H1 (cell line): ENCODE results near the gene SCN4A. TPM values are rescaled to one million over a fixed set of nuclear protein-coding genes. Genes with fewer than 3 reads are reported as not detected.

Source experiments
- CTCF ChIA-PET: fragments of 300-600 bp; sonication (Branson Sonifier 250); formaldehyde crosslinking; loops from one replicate; lab custom pipeline; 2021; ENCODE audit not compliant: partially characterized antibody; lab: Charles Lee
- POLR2A ChIA-PET: fragments of 300-600 bp; sonication (Branson Sonifier 250); formaldehyde crosslinking; loops from one replicate; lab custom pipeline; 2021; ENCODE audit warnings: inconsistent platforms; ENCODE audit not compliant: partially characterized antibody; lab: Charles Lee
- DNase-seq, 2 experiments: peaks; one replicate each; pipeline versions ENCODE4 v3.0.0 to v3.0.0-alpha.2; 2010 to 2022; ENCODE audit warnings: low spot score in 2 of 2, low read depth in 1 of 2, mixed read lengths in 1 of 2
- FAIRE-seq: peaks from 2 replicates; lab custom pipeline; 2011; peaks lifted over from hg19 to GRCh38; lab: Jason Lieb, UNC
- H2AFZ ChIP-seq: 2 replicates; pipeline ENCODE4 v1.8.1; 2012; ENCODE audit warnings: low read length, inconsistent platforms
- H2AK5ac ChIP-seq: 2 replicates; pipeline ENCODE4 v1.6.1; 2013; ENCODE audit warnings: low read depth, low read length
- H2BK120ac ChIP-seq: replicated peaks from 2 replicates; pipeline ENCODE3; 2013; ENCODE audit warnings: low read depth, low read length, inconsistent platforms
- H2BK12ac ChIP-seq: 2 replicates; pipeline ENCODE4 v1.6.1; 2013; ENCODE audit warnings: low read depth, low read length
- H2BK15ac ChIP-seq: 2 replicates; pipeline ENCODE4 v1.6.1; 2013; ENCODE audit warnings: low read length
- H2BK20ac ChIP-seq: 2 replicates; pipeline ENCODE4 v1.6.1; 2013; ENCODE audit warnings: low read length
- H2BK5ac ChIP-seq: 2 replicates; pipeline ENCODE4 v1.6.1; 2013; ENCODE audit warnings: low read depth, low read length
- H3K14ac ChIP-seq: 2 replicates; pipeline ENCODE4 v1.6.1; 2013; ENCODE audit warnings: inconsistent platforms; ENCODE audit not compliant: insufficient read length
- H3K18ac ChIP-seq: 2 replicates; pipeline ENCODE4 v1.6.1; 2013; ENCODE audit warnings: low read length; ENCODE audit errors: extremely low read depth
- H3K23ac ChIP-seq: 2 replicates; pipeline ENCODE4 v1.6.1; 2013; ENCODE audit warnings: inconsistent platforms; ENCODE audit not compliant: insufficient read length
- H3K23me2 ChIP-seq: 2 replicates; pipeline ENCODE4 v1.6.1; 2013; ENCODE audit warnings: low read depth, low read length
- H3K27ac ChIP-seq: 2 replicates; pipeline ENCODE4 v1.6.1; 2011; ENCODE audit warnings: low read depth, low read length, inconsistent platforms
- H3K27me3 ChIP-seq, 4 experiments: replicated peaks in 1 of 4; 1 replicate in 1 of 4; 2 replicates in 3 of 4; pipeline versions ENCODE4 v1.6.1 to v1.8.1; 2011 to 2013; ENCODE audit warnings: low read length in 3 of 4, mild to moderate bottlenecking in 3 of 4, inconsistent platforms in 2 of 4, mixed read lengths in 2 of 4, moderate library complexity in 1 of 4; ENCODE audit not compliant: control insufficient read depth in 3 of 4, insufficient read depth in 3 of 4; ENCODE audit errors: extremely low read depth in 1 of 4
- H3K36me3 ChIP-seq, 4 experiments: 2 replicates each; pipeline versions ENCODE4 v1.6.1 to v1.8.1; 2011 to 2013; ENCODE audit warnings: mild to moderate bottlenecking in 4 of 4, low read length in 3 of 4, moderate library complexity in 2 of 4, control low read depth in 1 of 4, inconsistent platforms in 1 of 4; ENCODE audit not compliant: insufficient read depth in 4 of 4, control insufficient read depth in 2 of 4
- H3K4ac ChIP-seq: replicated peaks from 2 replicates; pipeline ENCODE3; 2013; ENCODE audit warnings: low read length, low read depth, mixed read lengths, inconsistent platforms; ENCODE audit not compliant: insufficient read length
- H3K4me1 ChIP-seq, 4 experiments: replicated peaks in 1 of 4; 1 replicate in 1 of 4; 2 replicates in 3 of 4; pipeline versions ENCODE4 v1.6.1 to v1.8.1; 2011 to 2013; ENCODE audit warnings: low read length in 3 of 4, inconsistent platforms in 2 of 4, mixed read lengths in 1 of 4; ENCODE audit not compliant: insufficient read depth in 4 of 4, control insufficient read depth in 3 of 4
- H3K4me2 ChIP-seq, 2 experiments: 2 replicates each; pipeline versions ENCODE4 v1.6.1 to v1.8.1; 2011 to 2013; ENCODE audit warnings: low read depth in 2 of 2, low read length in 2 of 2, control low read depth in 1 of 2, inconsistent platforms in 1 of 2, mild to moderate bottlenecking in 1 of 2; ENCODE audit not compliant: insufficient read depth in 1 of 2
- H3K4me3 ChIP-seq, 4 experiments: fragments of 200-600, 300-600 bp in 1 of 4; sonication (generic), shearing (Covaris generic), sonication (Bioruptor Twin) in 1 of 4; 2 replicates each; pipeline versions ENCODE4 v1.5.1 to v1.8.1; 2011 to 2016; ENCODE audit warnings: low read length in 4 of 4, low read depth in 3 of 4, control low read depth in 2 of 4, inconsistent platforms in 2 of 4, mild to moderate bottlenecking in 2 of 4, mixed read lengths in 1 of 4, moderate library complexity in 1 of 4; ENCODE audit not compliant: insufficient read depth in 2 of 4; ENCODE audit errors: extremely low read depth in 1 of 4
- H3K56ac ChIP-seq: replicated peaks from 2 replicates; pipeline ENCODE3; 2013; ENCODE audit warnings: low read depth, mild to moderate bottlenecking, mixed read lengths, low read length, inconsistent platforms; ENCODE audit not compliant: insufficient read length
- H3K79me1 ChIP-seq: 2 replicates; pipeline ENCODE4 v1.6.1; 2013; ENCODE audit warnings: low read depth, low read length, control low read depth
- H3K79me2 ChIP-seq, 2 experiments: 2 replicates each; pipeline versions ENCODE4 v1.6.1 to v1.8.1; 2012 to 2013; ENCODE audit warnings: low read length in 2 of 2, mild to moderate bottlenecking in 2 of 2, inconsistent platforms in 1 of 2; ENCODE audit not compliant: insufficient read depth in 2 of 2, control insufficient read depth in 1 of 2
- H3K9ac ChIP-seq, 4 experiments: replicated peaks in 1 of 4; 1 replicate in 1 of 4; 2 replicates in 3 of 4; pipeline versions ENCODE4 v1.6.1 to v1.8.1; 2011 to 2013; ENCODE audit warnings: low read depth in 3 of 4, low read length in 3 of 4, control low read depth in 2 of 4, mild to moderate bottlenecking in 2 of 4, moderate library complexity in 2 of 4, inconsistent platforms in 1 of 4; ENCODE audit errors: extremely low read depth in 1 of 4
- H3K9me3 ChIP-seq, 2 experiments: 2 replicates each; pipeline versions ENCODE4 v1.6.1 to v1.8.1; 2012 to 2013; ENCODE audit warnings: mild to moderate bottlenecking in 2 of 2, moderate library complexity in 2 of 2, control low read depth in 1 of 2, inconsistent platforms in 1 of 2, low read depth in 1 of 2, low read length in 1 of 2, mixed read lengths in 1 of 2; ENCODE audit not compliant: insufficient read depth in 2 of 2
- H4K20me1 ChIP-seq, 2 experiments: replicated peaks in 1 of 2; 2 replicates each; pipeline versions ENCODE3 to v1.8.1; 2011 to 2013; ENCODE audit warnings: inconsistent platforms in 2 of 2, low read length in 2 of 2, mild to moderate bottlenecking in 1 of 2; ENCODE audit not compliant: insufficient read depth in 2 of 2, control insufficient read depth in 1 of 2
- H4K5ac ChIP-seq: 2 replicates; pipeline ENCODE4 v1.6.1; 2013; ENCODE audit warnings: low read length, low read depth, mixed read lengths, inconsistent platforms; ENCODE audit not compliant: insufficient read length
- H4K8ac ChIP-seq: 2 replicates; pipeline ENCODE4 v1.8.0; 2013; ENCODE audit warnings: mild to moderate bottlenecking, moderate library complexity, low read length, inconsistent platforms; ENCODE audit not compliant: insufficient read depth; ENCODE audit errors: extremely low read depth
- H4K91ac ChIP-seq: replicated peaks from 2 replicates; pipeline ENCODE3; 2013; ENCODE audit warnings: low read length, mixed read lengths, inconsistent platforms; ENCODE audit not compliant: insufficient read length
- BCL11A ChIP-seq, 2 experiments: IDR thresholded peaks; one replicate each; pipeline ENCODE4 v1.6.1; 2011; ENCODE audit warnings: low read depth in 2 of 2, low read length in 2 of 2, mild to moderate bottlenecking in 2 of 2
- GABPA ChIP-seq: IDR thresholded peaks from 2 replicates; pipeline ENCODE4 v1.6.1; 2011; ENCODE audit warnings: mild to moderate bottlenecking, low read length, moderate library complexity, borderline replicate concordance; ENCODE audit not compliant: insufficient read depth
- GTF2F1 ChIP-seq: IDR thresholded peaks from 2 replicates; pipeline ENCODE4 v1.6.1; 2012; ENCODE audit warnings: low read depth, low read length, improper control_type of control experiment, borderline replicate concordance
- POLR2AphosphoS5 ChIP-seq: IDR thresholded peaks from 2 replicates; pipeline ENCODE4 v1.6.1; 2011; ENCODE audit warnings: low read depth, low read length
- RAD21 ChIP-seq, 2 experiments: IDR thresholded peaks in 1 of 2; conservative IDR thresholded peaks in 1 of 2; 2 replicates each; pipeline ENCODE4 v1.6.1; 2011; ENCODE audit warnings: low read depth in 2 of 2, low read length in 2 of 2, improper control_type of control experiment in 1 of 2, inconsistent platforms in 1 of 2, mild to moderate bottlenecking in 1 of 2, moderate library complexity in 1 of 2
- RNF2 ChIP-seq: fragments of 200-900, 300-1000 bp; sonication (generic); IDR thresholded peaks from 2 replicates; pipeline ENCODE4 v1.7.1; 2016; ENCODE audit warnings: borderline replicate concordance, low read depth, mild to moderate bottlenecking, antibody characterized with exemption, low read length; ENCODE audit not compliant: poor library complexity, severe bottlenecking; ENCODE audit errors: missing control alignments
- RXRA ChIP-seq: IDR thresholded peaks from 2 replicates; pipeline ENCODE4 v1.6.1; 2011; ENCODE audit warnings: low read depth, mild to moderate bottlenecking, low read length, moderate library complexity; ENCODE audit not compliant: insufficient read depth
- SIN3A ChIP-seq, 2 experiments: IDR thresholded peaks in 1 of 2; conservative IDR thresholded peaks in 1 of 2; 2 replicates each; pipeline ENCODE4 v1.6.1; 2011 to 2012; ENCODE audit warnings: low read length in 2 of 2, improper control_type of control experiment in 1 of 2, low read depth in 1 of 2, mild to moderate bottlenecking in 1 of 2
- SUZ12 ChIP-seq: fragments of 200-600 bp; sonication (generic); IDR thresholded peaks from 2 replicates; pipeline ENCODE4 v1.6.1; 2012; ENCODE audit warnings: mild to moderate bottlenecking, inconsistent platforms, low read length, moderate library complexity, mixed read lengths
- TCF12 ChIP-seq: IDR thresholded peaks from 2 replicates; pipeline ENCODE4 v1.6.1; 2011; ENCODE audit warnings: low read depth, mild to moderate bottlenecking, low read length
- TEAD4 ChIP-seq: IDR thresholded peaks from 2 replicates; pipeline ENCODE4 v1.6.1; 2012; ENCODE audit warnings: low read depth, low read length, inconsistent platforms, mixed read lengths
- ZNF274 ChIP-seq: IDR thresholded peaks from 2 replicates; pipeline ENCODE4 v1.7.0; 2012; ENCODE audit warnings: low read length, borderline replicate concordance; ENCODE audit errors: extremely low read depth
- WGBS, 2 experiments: shearing (Covaris generic) in 1 of 2; methylation state at CpG; one replicate each; pipeline versions ENCODE4 v1.1.6 to v1.1.7; 2013 to 2015; ENCODE audit warnings: low lambda C conversion rate in 2 of 2, mixed read lengths in 2 of 2, inconsistent platforms in 1 of 2, low coverage in 1 of 2, missing lambda C conversion rate in 1 of 2; ENCODE audit not compliant: insufficient replicate concordance in 2 of 2, insufficient coverage in 1 of 2, insufficient read length in 1 of 2; ENCODE audit errors: extremely low coverage in 1 of 2, missing lambda C conversion rate in 1 of 2; 5-methylcytosine and 5-hydroxymethylcytosine counted together
- polyA plus RNA-seq, 7 experiments: library from polyadenylated mRNA; depleted of rRNA in 3 of 7; stranded (reverse) in 5 of 7; unstranded in 2 of 7; fragments of >200 nt in 5 of 7; fragments of 200-250 nt in 2 of 7; gene quantifications; 1 replicate in 5 of 7; 2 replicates in 1 of 7; 4 replicates in 1 of 7; pipeline versions ENCODE4 v1.2.1 to v1.2.3, GENCODE V29; 2011 to 2013; ENCODE audit warnings: missing spikeins in 2 of 7, mixed read lengths in 2 of 7
- total RNA-seq: library from RNA; stranded (reverse); fragmentation: NEBNext Ultra II Directional; extraction: Animal tissue kit (Norgen Biotek cat#: 25700); gene quantifications from 2 replicates; pipeline ENCODE4 v1.2.1, GENCODE V29; 2021

SCN4A gene
- total and polyA plus RNA-seq, 2 of the 8 experiments (the other 6 are each of a cell fraction or from before 2014, with no cell fraction given) = 5.0 to 8.5 TPM

GRCh38 chr17:63988127-63988478 lies 15.4 kb upstream of the SCN4A start:
- Histone ChIP-seq H3K18ac (peak overlapping the region; percentile 32; the same call in 1 of the 2 replicates), H3K14ac (peak overlapping the region; percentile 34), H3K4me2 (no peak overlapping the region), H2AK5ac (no peak overlapping the region), H4K8ac (peak overlapping the region; percentile 35; the same call in 1 of the 2 replicates), H3K27ac (no peak overlapping the region), H3K23ac (no peak overlapping the region), H2BK20ac (peak overlapping the region; percentile 90; the same call in 1 of the 2 replicates), H2BK5ac (no peak overlapping the region), H4K91ac (no peak overlapping the region), H4K20me1 (no peaks in the 10 kb centered on the region), H4K5ac (no peak overlapping the region), H3K4me3 (no peak overlapping the region), H3K9ac (no peak overlapping the region), H3K79me1 (no peaks in the 10 kb centered on the region), H3K4me1 (peaks cover 0 to 18% (median 11%) of the 10 kb centered on the region in 4 experiments; a peak in 6 of 7 replicates), H3K79me2 (no peaks in the 10 kb centered on the region), H3K23me2 (no peaks in the 10 kb centered on the region; the same call in 1 of the 2 replicates), H3K36me3 (no peaks in the 10 kb centered on the region), H3K9me3 (no peaks in the 10 kb centered on the region), H2AFZ (no peak overlapping the region), H2BK15ac (peak overlapping the region; percentile 95), H3K27me3 (peaks cover 0 to 4% (median 0%) of the 10 kb centered on the region in 4 experiments; a peak in 2 of 7 replicates), H3K4ac (peak overlapping the region; percentile 75), H3K56ac (no peak overlapping the region), H2BK120ac (no peak overlapping the region), H2BK12ac (peak overlapping the region; percentile 60; the same call in 1 of the 2 replicates)
- 91% methylated on average over 5 of the region's 5 CpGs; no CpG with 5 or more reads in 1 of the 2 experiments for WGBS, 2 experiments
- TF ChIP-seq RAD21 (IDR thresholded peaks at IDR 0.05 in 1 of 2, conservative IDR thresholded peaks at IDR 0.05 in 1 of 2; ENCODE audit: low read depth in 2 of 2, low read length in 2 of 2) = no peak
- TF ChIP-seq TCF12 = no peak
- TF ChIP-seq SIN3A (conservative IDR thresholded peaks at IDR 0.05 in 1 of 2, IDR thresholded peaks at IDR 0.05 in 1 of 2; ENCODE audit: low read depth in 1 of 2, low read length in 2 of 2) = no peak
- no peak for TF ChIP-seq ZNF274
- no peak for TF ChIP-seq GTF2F1
- TF ChIP-seq RNF2 = no peak
- no peak for TF ChIP-seq BCL11A (IDR thresholded peaks at IDR 0.05; ENCODE audit: low read depth in 2 of 2, low read length in 2 of 2)
- no peak for TF ChIP-seq POLR2AphosphoS5
- no peak for TF ChIP-seq SUZ12
- TF ChIP-seq GABPA = no peak
- no peak for TF ChIP-seq RXRA
- TF ChIP-seq TEAD4 = no peak
- ChIA-PET CTCF (interaction anchor here (0.5 to 18.4 kb wide), 14 partner anchors 12 to 278 kb away, joined by 3 to 219 read pairs (median 6); partner anchors contain the start of genes CSHL1 and GH1), POLR2A (interaction anchor here (1.5 to 1.9 kb wide), 3 partner anchors 12 to 38 kb away, joined by 3 to 6 read pairs (median 4); no protein-coding TSS in a partner anchor)
- DNase-seq (no peak), FAIRE-seq (no peak)
